ENCODE data around the gene COL28A1. TPM values are rescaled to one million over a fixed set of nuclear protein-coding genes. Genes with fewer than 3 reads are reported as not detected.

The COL28A1 gene
- total RNA-seq, 1 donor: 0.36 TPM

DNA sequence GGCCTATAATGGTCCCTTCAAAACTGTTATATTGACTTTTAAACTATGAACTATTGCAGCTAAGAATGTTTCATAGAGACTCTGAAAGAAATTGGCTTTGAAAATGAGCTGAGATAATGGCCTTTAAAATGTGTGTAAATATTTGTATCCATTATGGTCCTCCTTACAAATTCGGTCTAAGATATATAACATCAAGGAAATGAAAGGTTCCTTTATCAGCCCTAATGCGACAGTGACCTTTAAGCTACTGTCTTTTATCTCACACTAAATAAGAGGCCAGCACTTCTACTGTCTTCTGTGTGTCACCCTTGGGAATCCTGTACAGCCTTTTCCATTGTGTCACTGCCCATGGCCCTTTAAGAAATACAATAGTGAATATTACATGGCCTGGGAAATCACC, 19.5 kb downstream of the COL28A1 start:
- no peak for DNase-seq (ENCODE audit: insufficient read length, low spot score, missing footprints)
- TF ChIP-seq, protein P1, sequence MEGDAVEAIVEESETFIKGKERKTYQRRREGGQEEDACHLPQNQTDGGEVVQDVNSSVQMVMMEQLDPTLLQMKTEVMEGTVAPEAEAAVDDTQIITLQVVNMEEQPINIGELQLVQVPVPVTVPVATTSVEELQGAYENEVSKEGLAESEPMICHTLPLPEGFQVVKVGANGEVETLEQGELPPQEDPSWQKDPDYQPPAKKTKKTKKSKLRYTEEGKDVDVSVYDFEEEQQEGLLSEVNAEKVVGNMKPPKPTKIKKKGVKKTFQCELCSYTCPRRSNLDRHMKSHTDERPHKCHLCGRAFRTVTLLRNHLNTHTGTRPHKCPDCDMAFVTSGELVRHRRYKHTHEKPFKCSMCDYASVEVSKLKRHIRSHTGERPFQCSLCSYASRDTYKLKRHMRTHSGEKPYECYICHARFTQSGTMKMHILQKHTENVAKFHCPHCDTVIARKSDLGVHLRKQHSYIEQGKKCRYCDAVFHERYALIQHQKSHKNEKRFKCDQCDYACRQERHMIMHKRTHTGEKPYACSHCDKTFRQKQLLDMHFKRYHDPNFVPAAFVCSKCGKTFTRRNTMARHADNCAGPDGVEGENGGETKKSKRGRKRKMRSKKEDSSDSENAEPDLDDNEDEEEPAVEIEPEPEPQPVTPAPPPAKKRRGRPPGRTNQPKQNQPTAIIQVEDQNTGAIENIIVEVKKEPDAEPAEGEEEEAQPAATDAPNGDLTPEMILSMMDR (IDR thresholded peaks at IDR 0.05; ENCODE audit: extremely low read depth, low read depth, low read length): no peak

DNA sequence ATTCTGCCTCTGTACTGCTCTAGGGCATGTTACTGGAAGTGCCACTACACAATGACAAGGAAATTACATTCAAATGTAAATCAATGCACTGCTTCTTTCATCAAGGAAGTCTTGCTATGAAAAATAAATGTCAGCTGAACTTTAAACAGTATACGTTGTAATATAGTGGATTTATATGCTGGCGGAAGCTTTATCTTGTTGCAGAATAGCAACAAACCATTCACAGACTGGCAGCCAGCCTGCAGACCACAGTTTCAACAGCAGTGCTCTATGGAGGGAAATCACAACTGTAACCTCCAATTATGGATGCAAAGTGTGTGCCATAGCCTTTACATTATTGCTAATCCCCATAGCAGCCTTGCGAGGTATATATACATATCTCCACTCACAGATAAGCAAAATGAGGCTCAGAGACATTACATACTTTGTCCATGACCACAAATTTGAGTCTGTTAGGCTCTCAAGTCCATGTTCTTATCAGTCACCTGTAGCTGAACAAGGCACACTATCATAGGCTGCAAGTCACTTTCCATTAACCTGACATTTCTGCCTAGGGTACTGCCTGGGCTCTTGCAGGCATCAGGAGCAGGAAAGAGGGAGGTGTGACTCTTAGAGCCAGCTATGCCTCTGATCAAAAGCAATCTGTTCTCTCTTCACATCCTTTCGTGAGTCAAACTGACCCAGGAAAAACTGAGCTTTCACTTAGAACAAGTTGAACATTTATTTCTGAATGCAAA, 22.6 kb downstream of the COL28A1 start:
- TF ChIP-seq, protein P1 (IDR thresholded peaks at IDR 0.05; ENCODE audit: extremely low read depth, low read depth, low read length): no peak
- Histone ChIP-seq H2AFZ (ENCODE audit: low read length) (peak overlapping the region; percentile 24), H3K36me3 (ENCODE audit: insufficient read depth, low read length) (no peaks in the 10 kb centered on the region), H3K4me1 (ENCODE audit: insufficient read depth, low read length) (no peaks in the 10 kb centered on the region), H3K27ac (ENCODE audit: low read depth, low read length) (no peak overlapping the region), H3K27me3 (ENCODE audit: insufficient read depth, low read length) (no peaks in the 10 kb centered on the region), H3K79me2 (ENCODE audit: insufficient read depth, low read length) (no peaks in the 10 kb centered on the region), H3K9me3 (ENCODE audit: low read depth, low read length) (no peaks in the 10 kb centered on the region), H4K20me1 (ENCODE audit: insufficient read depth, low read length) (no peaks in the 10 kb centered on the region), H3K4me2 (ENCODE audit: insufficient read depth, low read length) (no peak overlapping the region), H3K4me3 (ENCODE audit: insufficient read depth, low read length) (no peak overlapping the region)
- DNase-seq (ENCODE audit: insufficient read length, low spot score, missing footprints): no peak

More for the DNA sequence above, 19.5 kb downstream of the COL28A1 start:
- Histone ChIP-seq H3K79me2 (ENCODE audit: insufficient read depth, low read length) (no peaks in the 10 kb centered on the region), H3K27me3 (ENCODE audit: insufficient read depth, low read length) (no peaks in the 10 kb centered on the region), H3K4me1 (ENCODE audit: insufficient read depth, low read length) (no peaks in the 10 kb centered on the region), H3K9me3 (ENCODE audit: low read depth, low read length) (no peaks in the 10 kb centered on the region), H3K4me3 (ENCODE audit: insufficient read depth, low read length) (no peak overlapping the region), H3K36me3 (ENCODE audit: insufficient read depth, low read length) (no peaks in the 10 kb centered on the region), H2AFZ (ENCODE audit: low read length) (no peak overlapping the region), H4K20me1 (ENCODE audit: insufficient read depth, low read length) (no peaks in the 10 kb centered on the region), H3K4me2 (ENCODE audit: insufficient read depth, low read length) (no peak overlapping the region), H3K27ac (ENCODE audit: low read depth, low read length) (no peak overlapping the region)

DNA sequence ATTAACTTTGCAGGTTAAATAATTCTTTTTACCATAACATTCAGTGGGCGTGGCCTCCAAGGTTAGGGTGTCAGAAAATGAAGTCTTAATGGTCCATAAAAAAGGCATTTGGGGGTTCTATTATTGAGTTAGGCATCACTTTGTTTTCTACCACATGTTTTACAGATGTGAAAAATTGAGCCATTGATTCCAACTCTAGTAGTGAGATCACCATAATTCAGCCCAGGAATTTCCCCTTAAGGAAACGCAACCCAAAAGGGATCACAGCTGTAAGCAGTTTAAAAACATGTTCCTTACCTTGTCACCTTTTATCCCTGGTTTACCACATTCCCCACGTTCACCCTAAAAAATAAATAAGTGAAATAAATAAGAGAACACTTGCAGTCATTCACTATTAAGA, 24.9 kb downstream of the COL28A1 start:
- H2AFZ ChIP-seq (ENCODE audit: low read length): no peak overlapping the region
- no peaks in the 10 kb centered on the region for H3K36me3 ChIP-seq (ENCODE audit: insufficient read depth, low read length)
- no peak overlapping the region for H3K27ac ChIP-seq (ENCODE audit: low read depth, low read length)
- TF ChIP-seq, protein P1 (IDR thresholded peaks at IDR 0.05; ENCODE audit: extremely low read depth, low read depth, low read length): no peak
- H3K9me3 ChIP-seq (ENCODE audit: low read depth, low read length): no peaks in the 10 kb centered on the region
- H3K27me3 ChIP-seq (ENCODE audit: insufficient read depth, low read length): no peaks in the 10 kb centered on the region
- DNase-seq (ENCODE audit: insufficient read length, low spot score, missing footprints): no peak
- H3K79me2 ChIP-seq (ENCODE audit: insufficient read depth, low read length): no peaks in the 10 kb centered on the region
- H3K4me1 ChIP-seq (ENCODE audit: insufficient read depth, low read length): peaks cover 7% of the 10 kb centered on the region
- H4K20me1 ChIP-seq (ENCODE audit: insufficient read depth, low read length): no peaks in the 10 kb centered on the region
- no peak overlapping the region for H3K4me2 ChIP-seq (ENCODE audit: insufficient read depth, low read length)
- no peak overlapping the region for H3K4me3 ChIP-seq (ENCODE audit: insufficient read depth, low read length)

DNA sequence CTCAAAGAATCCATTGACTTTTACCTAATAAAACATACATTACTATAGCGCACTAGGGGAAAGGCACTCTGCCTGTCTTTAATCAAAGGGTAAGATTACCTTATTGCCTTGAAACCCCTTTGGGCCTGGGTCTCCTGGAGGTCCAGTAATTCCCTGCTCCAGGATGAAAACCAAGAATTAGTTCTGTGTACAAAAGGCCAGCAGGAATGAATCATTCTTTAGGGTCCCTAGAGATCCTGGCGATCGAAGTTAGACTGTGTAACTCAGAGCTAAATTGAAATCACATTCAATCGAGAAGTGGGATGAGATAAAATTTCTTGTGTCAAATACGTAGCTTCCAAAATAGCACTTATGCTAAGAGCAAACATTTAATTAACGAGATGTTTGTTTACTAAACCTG, 29.8 kb downstream of the COL28A1 start:
- peaks cover 18% of the 10 kb centered on the region for H3K4me1 ChIP-seq (ENCODE audit: insufficient read depth, low read length)
- peak overlapping the region; percentile 43 for H2AFZ ChIP-seq (ENCODE audit: low read length)
- peak; percentile 84 for DNase-seq (ENCODE audit: insufficient read length, low spot score, missing footprints)
- H3K79me2 ChIP-seq (ENCODE audit: insufficient read depth, low read length): no peaks in the 10 kb centered on the region
- H3K36me3 ChIP-seq (ENCODE audit: insufficient read depth, low read length): no peaks in the 10 kb centered on the region
- peak overlapping the region; percentile 59 for H3K4me2 ChIP-seq (ENCODE audit: insufficient read depth, low read length)
- H4K20me1 ChIP-seq (ENCODE audit: insufficient read depth, low read length): no peaks in the 10 kb centered on the region
- H3K4me3 ChIP-seq (ENCODE audit: insufficient read depth, low read length): peak overlapping the region; percentile 26
- H3K9me3 ChIP-seq (ENCODE audit: low read depth, low read length): no peaks in the 10 kb centered on the region
- no peak overlapping the region for H3K27ac ChIP-seq (ENCODE audit: low read depth, low read length)
- no peaks in the 10 kb centered on the region for H3K27me3 ChIP-seq (ENCODE audit: insufficient read depth, low read length)
- TF ChIP-seq, protein P1 (IDR thresholded peaks at IDR 0.05; ENCODE audit: extremely low read depth, low read depth, low read length): no peak
